Activated CD8-positive, alpha-beta T cell treated with anti-CD3 and anti-CD28 coated beads for 36 hours (primary cell): ENCODE measurements around the gene FGF22. TPM values are rescaled to one million over a fixed set of nuclear protein-coding genes. Genes with fewer than 3 reads are reported as not detected.

ENCODE experiments used
- ATAC-seq: fragments of 200-7000 bp; cut with Tn5 transposase; one replicate; pipeline ENCODE4 v1.10.0; 2021; ENCODE audit warnings: mild to moderate bottlenecking, moderate library complexity
- CTCF ChIA-PET: fragments of 350-600 bp; sonication (Branson Sonifier 250); formaldehyde crosslinking; loops from one replicate; lab custom pipeline; 2021; ENCODE audit warnings: antibody characterized with exemption; lab: Charles Lee
- POLR2A ChIA-PET: fragments of 350-600 bp; sonication (Branson Sonifier 250); formaldehyde crosslinking; loops from one replicate; lab custom pipeline; 2021; ENCODE audit warnings: antibody characterized with exemption; lab: Charles Lee
- DNase-seq: peaks from one replicate; pipeline ENCODE4 v3.0.0-alpha.2; 2020
- H3K27ac Mint-ChIP-seq: one replicate; pipeline ENCODE4 v1.8.0; 2021; ENCODE audit warnings: mild to moderate bottlenecking, mixed read lengths
- H3K27me3 Mint-ChIP-seq: one replicate; pipeline ENCODE4 v1.8.0; 2021; ENCODE audit warnings: mixed read lengths
- H3K36me3 Mint-ChIP-seq: one replicate; pipeline ENCODE4 v1.8.0; 2021; ENCODE audit warnings: low read depth, mixed read lengths
- H3K4me1 Mint-ChIP-seq: one replicate; pipeline ENCODE4 v1.8.0; 2021; ENCODE audit warnings: low read depth, mixed read lengths
- H3K4me3 Mint-ChIP-seq: one replicate; pipeline ENCODE4 v1.8.0; 2021; ENCODE audit warnings: mild to moderate bottlenecking, moderate library complexity, mixed read lengths
- H3K9me3 Mint-ChIP-seq: one replicate; pipeline ENCODE4 v1.8.0; 2021; ENCODE audit warnings: mixed read lengths
- CTCF ChIP-seq: fragments of 200-600 bp; IDR thresholded peaks from one replicate; pipeline ENCODE4 v1.8.0; 2022; ENCODE audit warnings: antibody characterized with exemption, mild to moderate bottlenecking
- intact Hi-C: fragments of 100-400 bp; cut with micrococcal nuclease; formaldehyde crosslinking; loops from one replicate; pipeline ENCODE4 v1.10.0; 2022
- total RNA-seq, 2 experiments: library from RNA; stranded (reverse); gene quantifications; one replicate each; pipeline ENCODE4 v1.2.3, GENCODE V29; 2021

FGF22 gene
- total RNA-seq, 2 experiments from 2014 or later, result 0.16 TPM; not detected in 1

GRCh38 chr19:656751-657559 is 17.3 kb downstream of the FGF22 start:
- POLR2A ChIA-PET, result interaction anchor here (0.7 to 1.8 kb wide), 3 partner anchors 11 to 25 kb away, joined by 3 to 7 read pairs (median 3); no protein-coding TSS in a partner anchor
- Mint-ChIP-seq H3K4me3 (no peak overlapping the region), H3K4me1 (peaks cover 42% of the 10 kb centered on the region)

GRCh38 chr19:657611-658010 is 17.9 kb downstream of the FGF22 start:
- ChIA-PET POLR2A (interaction anchor here (1.8 kb wide), 1 partner anchor 23 kb away, joined by 7 read pairs; no protein-coding TSS in a partner anchor), CTCF (no interaction called here)
- Mint-ChIP-seq H3K36me3 (peaks cover 47% of the 10 kb centered on the region), H3K9me3 (no peaks in the 10 kb centered on the region), H3K27ac (no peak overlapping the region), H3K4me3 (no peak overlapping the region), H3K4me1 (peaks cover 42% of the 10 kb centered on the region), H3K27me3 (no peaks in the 10 kb centered on the region)
- ATAC-seq (no peak), DNase-seq (no peak)
- intact Hi-C loops, result no loop called here
- TF ChIP-seq CTCF, result no peak

More at GRCh38 chr19:656751-657559, 17.3 kb downstream of the FGF22 start:
- Mint-ChIP-seq H3K9me3 (no peaks in the 10 kb centered on the region), H3K27me3 (no peaks in the 10 kb centered on the region), H3K27ac (no peak overlapping the region), H3K36me3 (peaks cover 45% of the 10 kb centered on the region)
- DNase-seq (no peak), ATAC-seq (no peak)
- no peak for TF ChIP-seq CTCF
- intact Hi-C loops, result no loop called here
- CTCF ChIA-PET, result interaction anchor here (1.1 kb wide), 1 partner anchor 77 kb away, joined by 4 read pairs; no protein-coding TSS in a partner anchor

GRCh38 chr19:658059-658839 is 18.6 kb downstream of the FGF22 start:
- peak overlapping the region; percentile 25 for H3K27ac Mint-ChIP-seq
- no peak for TF ChIP-seq CTCF
- H3K27me3 Mint-ChIP-seq, result no peaks in the 10 kb centered on the region
- ChIA-PET POLR2A (interaction anchor here (1.2 kb wide), 1 partner anchor 26 kb away, joined by 4 read pairs; no protein-coding TSS in a partner anchor), CTCF (no interaction called here)
- intact Hi-C loops, result no loop called here
- no peaks in the 10 kb centered on the region for H3K9me3 Mint-ChIP-seq
- no peak for DNase-seq
- peaks cover 47% of the 10 kb centered on the region for H3K36me3 Mint-ChIP-seq
- ATAC-seq, result no peak
- no peak overlapping the region for H3K4me3 Mint-ChIP-seq
- H3K4me1 Mint-ChIP-seq, result peaks cover 42% of the 10 kb centered on the region

- Mint-ChIP-seq H3K27me3 (no peaks in the 10 kb centered on the region), H3K36me3 (peaks cover 45% of the 10 kb centered on the region)
- CTCF ChIA-PET, result interaction anchor here (1.2 kb wide), 1 partner anchor 70 kb away, joined by 3 read pairs; no protein-coding TSS in a partner anchor
Measured at GRCh38 chr19:658916-659839, 19.5 kb downstream of the FGF22 start.

More at GRCh38 chr19:658916-659839, 19.5 kb downstream of the FGF22 start:
- POLR2A ChIA-PET, result interaction anchor here (1.2 to 2.4 kb wide), 3 partner anchors 12 to 82 kb away, joined by 3 to 6 read pairs (median 4); no protein-coding TSS in a partner anchor
- peak overlapping the region; percentile 93 for H3K27ac Mint-ChIP-seq
- peaks cover 42% of the 10 kb centered on the region for H3K4me1 Mint-ChIP-seq
- H3K9me3 Mint-ChIP-seq, result no peaks in the 10 kb centered on the region
- no peak for TF ChIP-seq CTCF
- intact Hi-C loops, result no loop called here
- H3K4me3 Mint-ChIP-seq, result peak overlapping the region; percentile 95
- peak; percentile 47 for DNase-seq
- no peak for ATAC-seq
